Activated T-cell treated with anti-CD3 and anti-CD28 coated beads, Interleukin-2, amount 50 U/mL, for 4 hours (primary cell): ENCODE data around the gene LY6G5C. TPM values are rescaled to one million over a fixed set of nuclear protein-coding genes. Genes with fewer than 3 reads are reported as not detected.

Source experiments
- ATAC-seq, 2 donors: fragments of 200-7000 bp; cut with Tn5 transposase; one replicate each; pipeline ENCODE4 v1.10.0; 2021
- DNase-seq: peaks from one replicate; pipeline ENCODE4 v3.0.0-alpha.2; 2020
- H3K27me3 Mint-ChIP-seq: one replicate; pipeline ENCODE4 v1.8.0; 2021; ENCODE audit warnings: low read depth, mixed read lengths
- H3K36me3 Mint-ChIP-seq: one replicate; pipeline ENCODE4 v1.8.0; 2022; ENCODE audit warnings: mixed read lengths; ENCODE audit not compliant: insufficient read depth
- H3K4me1 Mint-ChIP-seq: one replicate; pipeline ENCODE4 v1.8.0; 2021; ENCODE audit warnings: low read depth, mixed read lengths
- H3K4me3 Mint-ChIP-seq: one replicate; pipeline ENCODE4 v1.8.0; 2021; ENCODE audit warnings: mild to moderate bottlenecking, moderate library complexity, mixed read lengths
- H3K9me3 Mint-ChIP-seq: one replicate; pipeline ENCODE4 v1.8.0; 2021; ENCODE audit warnings: mixed read lengths
- total RNA-seq, 3 donors: library from RNA; stranded (reverse); gene quantifications; one replicate each; pipeline ENCODE4 v1.2.1, GENCODE V29; 2021

LY6G5C gene
- total RNA-seq, 3 donors from 2014 or later: 2.3 to 3.8 (median 3.1) TPM

DNA sequence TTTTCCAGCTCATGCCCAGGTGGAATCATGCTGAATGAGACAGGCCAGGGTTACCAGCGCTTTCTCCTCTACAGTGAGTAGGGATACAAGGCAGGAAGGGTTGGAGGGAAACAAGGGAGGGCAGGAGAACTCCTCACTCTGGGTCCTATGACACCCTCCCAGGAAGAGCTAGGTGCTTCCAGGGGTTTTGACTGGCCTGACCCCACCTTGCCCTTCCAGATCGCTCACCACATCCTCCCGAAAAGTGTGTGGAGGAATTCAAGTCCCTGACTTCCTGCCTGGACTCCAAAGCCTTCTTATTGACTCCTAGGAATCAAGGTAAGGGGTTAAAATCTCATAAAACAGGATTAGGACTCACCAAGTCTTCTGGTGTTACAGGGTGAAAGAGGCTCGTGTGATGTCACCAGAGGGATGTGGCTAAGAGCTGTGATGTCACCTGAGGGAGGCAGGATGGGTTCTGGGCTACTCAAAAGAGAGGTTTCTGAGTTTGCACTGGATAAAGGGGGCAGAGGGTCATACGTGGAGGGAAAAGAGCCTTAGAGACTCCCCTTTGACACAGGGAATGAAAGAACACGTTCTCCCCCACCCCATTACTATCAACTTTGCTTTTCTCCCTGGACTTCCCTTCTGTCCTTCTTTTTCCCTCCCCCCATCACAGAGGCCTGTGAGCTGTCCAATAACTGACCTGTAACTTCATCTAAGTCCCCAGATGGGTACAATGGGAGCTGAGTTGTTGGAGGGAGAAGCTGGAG, 23.3 kb downstream of the LY6G5C start:
- H3K36me3 Mint-ChIP-seq: peaks cover 11% of the 10 kb centered on the region
- peaks cover 64% of the 10 kb centered on the region for H3K4me1 Mint-ChIP-seq
- H3K9me3 Mint-ChIP-seq: no peaks in the 10 kb centered on the region
- H3K27me3 Mint-ChIP-seq: no peaks in the 10 kb centered on the region
- peak overlapping the region; percentile 64 for H3K4me3 Mint-ChIP-seq
- DNase-seq (no peak), ATAC-seq (no peak)

DNA sequence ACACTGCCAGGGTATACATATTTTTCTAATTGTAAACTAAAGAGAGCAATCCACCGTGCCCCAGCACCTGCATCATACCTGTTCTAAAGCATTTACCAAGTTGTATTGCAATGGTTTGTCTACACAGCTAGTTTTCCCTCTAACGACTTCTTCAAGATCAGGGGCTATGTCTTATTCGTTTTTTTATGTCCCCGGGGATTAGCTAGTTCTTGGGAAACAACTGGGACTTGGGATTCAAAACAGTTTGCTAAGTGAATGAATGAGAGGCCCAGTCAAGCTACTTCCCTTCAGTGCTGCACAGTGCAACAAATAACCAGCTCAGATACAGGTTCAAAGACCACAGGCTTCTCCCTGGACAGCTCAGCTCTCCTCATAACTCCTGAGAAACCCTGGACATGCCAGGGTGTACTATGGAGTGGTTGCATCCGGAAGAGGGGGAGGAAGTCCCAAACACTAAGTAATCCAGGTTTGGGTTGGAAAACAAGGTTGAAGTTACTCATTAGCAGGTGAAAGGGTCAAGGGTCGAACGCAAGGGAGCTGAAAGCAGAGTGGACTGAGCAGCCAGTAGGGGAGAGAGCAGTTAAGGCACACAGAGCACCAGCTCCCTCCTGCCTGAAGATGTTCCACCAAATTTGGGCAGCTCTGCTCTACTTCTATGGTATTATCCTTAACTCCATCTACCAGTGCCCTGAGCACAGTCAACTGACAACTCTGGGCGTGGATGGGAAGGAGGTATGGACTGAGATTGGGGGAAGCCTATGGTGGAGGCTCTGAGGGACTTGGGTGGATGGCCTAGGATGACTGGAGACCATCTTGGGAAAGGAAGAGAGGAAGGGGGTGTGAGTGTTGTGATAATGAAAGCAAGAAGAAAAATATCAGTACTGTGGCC, 25.3 kb downstream of the LY6G5C start, which contains the start of gene APOM:
Gene APOM (plus strand): TSS at position 546 of the 889 bp plus-strand sequence. CDS start 73 bp downstream, at position 619.
- no peak within 1 kb of the TSS for H3K4me3 Mint-ChIP-seq
- no peaks in the 10 kb centered on the region for H3K9me3 Mint-ChIP-seq
- DNase-seq (no peak), ATAC-seq (no peak)
- H3K27me3 Mint-ChIP-seq: no peaks in the 10 kb centered on the region
- peaks cover 15% of the 10 kb centered on the region for H3K36me3 Mint-ChIP-seq
- peaks cover 62% of the 10 kb centered on the region for H3K4me1 Mint-ChIP-seq

DNA sequence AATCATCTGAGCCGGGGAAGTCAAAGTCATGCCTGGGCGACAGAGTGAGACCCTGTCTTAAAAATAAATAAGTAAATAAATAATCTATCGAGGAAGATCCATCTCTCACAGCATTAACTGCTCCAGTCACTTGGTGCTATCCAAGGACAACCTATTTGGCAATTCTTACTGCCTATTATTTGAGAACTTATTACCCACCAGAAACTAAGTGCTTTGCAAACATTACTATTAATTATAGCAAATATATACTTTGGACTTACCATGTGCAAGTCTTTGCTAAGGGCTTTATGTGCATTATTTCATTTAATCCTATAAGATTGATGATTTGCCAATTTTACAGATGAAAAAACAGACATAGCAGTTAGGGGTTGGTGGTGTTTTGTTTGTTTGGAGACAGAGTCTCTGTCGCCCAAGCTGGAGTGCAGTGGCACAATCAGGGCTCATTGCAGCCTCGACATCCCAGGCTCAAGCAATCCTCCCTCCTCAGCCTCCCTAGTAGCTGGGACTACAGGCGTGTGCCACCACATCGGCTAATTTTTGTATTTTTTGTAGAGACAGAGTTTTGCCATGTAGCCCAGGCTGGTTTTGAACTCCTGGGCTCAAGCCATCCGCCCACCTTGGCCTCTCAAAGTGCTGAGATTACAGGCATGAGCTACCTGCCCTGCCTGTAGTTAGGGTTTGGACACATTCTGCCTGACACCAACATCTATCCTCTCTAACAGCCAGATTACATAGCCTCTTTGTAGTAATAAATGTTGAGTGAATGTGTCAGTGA, 26.1 kb downstream of the LY6G5C start:
- Mint-ChIP-seq H3K9me3 (no peaks in the 10 kb centered on the region), H3K4me3 (no peak overlapping the region), H3K27me3 (no peaks in the 10 kb centered on the region), H3K36me3 (peaks cover 19% of the 10 kb centered on the region), H3K4me1 (peaks cover 62% of the 10 kb centered on the region)
- no peak for DNase-seq
- no peak for ATAC-seq

DNA sequence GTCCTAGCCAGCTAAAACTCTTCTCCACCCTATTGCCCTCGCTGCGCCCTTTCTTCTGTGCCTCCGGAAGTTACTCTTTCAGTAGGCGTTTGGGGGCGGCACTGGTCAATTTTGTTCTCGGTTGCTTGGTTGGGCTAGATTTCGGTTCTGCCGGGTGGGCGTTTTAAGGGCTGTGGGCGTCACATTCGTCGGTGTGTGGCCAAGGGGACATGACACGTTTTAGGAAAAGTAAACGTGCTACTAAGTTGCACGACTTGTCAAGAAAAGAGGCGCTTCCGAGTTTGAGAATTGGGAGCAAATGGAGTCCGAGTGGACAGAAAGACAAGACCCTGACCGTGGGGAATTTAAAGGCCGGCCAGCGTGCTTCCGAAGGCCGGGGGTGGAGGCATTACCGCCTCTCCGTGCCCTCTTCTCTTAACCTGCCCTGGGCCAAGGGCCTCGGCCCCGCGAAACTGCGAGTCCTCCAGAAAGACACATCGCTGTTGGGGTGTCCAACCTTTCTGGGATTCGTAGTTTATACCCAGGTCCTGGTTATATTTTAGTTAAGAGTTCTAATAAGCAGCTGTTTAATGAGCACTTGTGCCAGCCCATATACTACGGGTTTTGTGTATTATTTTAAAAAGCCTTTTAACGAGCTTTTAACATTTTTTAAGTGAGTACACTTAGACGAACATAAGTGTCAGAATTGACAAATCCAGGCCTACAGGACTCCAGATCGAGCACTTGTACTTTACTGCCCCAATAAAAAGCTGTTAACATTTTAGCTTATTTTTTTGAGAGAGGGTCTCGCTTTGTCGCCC, 27.7 kb downstream of the LY6G5C start:
- ATAC-seq (peak; percentile 63 to 64), DNase-seq (no peak)
- peaks cover 28% of the 10 kb centered on the region for H3K36me3 Mint-ChIP-seq
- H3K4me1 Mint-ChIP-seq: peaks cover 53% of the 10 kb centered on the region
- no peaks in the 10 kb centered on the region for H3K9me3 Mint-ChIP-seq
- no peaks in the 10 kb centered on the region for H3K27me3 Mint-ChIP-seq
- H3K4me3 Mint-ChIP-seq: peak overlapping the region; percentile 89

DNA sequence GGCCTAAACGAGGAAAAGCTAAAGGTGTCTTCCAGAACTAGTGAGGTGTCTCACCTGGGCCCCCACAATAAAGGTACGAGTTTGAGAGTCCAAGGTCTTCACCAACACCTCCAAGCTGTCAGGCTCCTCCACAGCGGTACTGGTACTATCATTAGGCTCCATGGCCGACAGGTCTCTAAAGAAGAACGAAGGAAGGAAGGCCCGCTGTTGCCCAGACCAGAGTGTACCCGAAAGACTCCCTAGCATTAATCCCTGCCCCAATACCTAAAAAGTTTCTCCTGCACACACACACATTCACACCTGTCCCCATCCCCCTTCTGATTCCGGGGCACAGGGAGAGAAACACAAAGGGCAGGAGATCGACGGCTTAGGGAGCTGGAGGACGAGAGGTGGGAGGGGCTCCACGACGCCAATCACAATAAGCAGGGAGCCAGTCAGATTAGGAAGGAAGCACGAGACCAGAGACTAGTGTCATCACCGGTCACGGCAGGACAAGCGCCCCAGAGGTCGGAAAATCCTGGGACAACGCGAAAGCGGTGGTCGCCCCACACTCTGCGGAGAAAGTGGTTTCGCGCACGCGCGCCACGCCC, 29.2 kb downstream of the LY6G5C start:
- peak; percentile 51 to 56 for ATAC-seq
- DNase-seq: no peak
- Mint-ChIP-seq H3K27me3 (no peaks in the 10 kb centered on the region), H3K9me3 (no peaks in the 10 kb centered on the region), H3K4me1 (peaks cover 41% of the 10 kb centered on the region), H3K4me3 (peak overlapping the region; percentile 89), H3K36me3 (peaks cover 30% of the 10 kb centered on the region)

DNA sequence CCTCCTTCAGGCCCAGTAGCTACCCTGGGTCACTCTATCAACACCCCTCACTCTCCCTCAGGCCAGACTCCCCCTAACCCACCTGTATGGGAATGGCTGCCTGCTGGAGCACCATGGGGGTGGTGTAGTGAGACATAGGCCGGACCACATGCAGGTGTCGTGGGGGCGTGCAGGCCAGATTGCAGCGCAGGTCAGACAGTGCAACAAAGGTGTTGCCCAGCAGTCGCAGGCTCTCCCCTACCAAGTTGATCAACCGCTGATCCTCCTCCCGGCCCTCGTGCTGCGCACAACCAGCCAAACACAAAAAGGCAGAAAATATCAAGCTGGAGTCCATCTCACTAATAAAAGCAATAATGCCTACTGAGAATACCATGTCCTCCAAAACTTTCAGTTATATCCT, 35.5 kb downstream of the LY6G5C start:
- Mint-ChIP-seq H3K9me3 (no peaks in the 10 kb centered on the region), H3K4me3 (no peak overlapping the region), H3K4me1 (peaks cover 10% of the 10 kb centered on the region), H3K27me3 (no peaks in the 10 kb centered on the region), H3K36me3 (peaks cover 38% of the 10 kb centered on the region)
- ATAC-seq (no peak), DNase-seq (no peak)

DNA sequence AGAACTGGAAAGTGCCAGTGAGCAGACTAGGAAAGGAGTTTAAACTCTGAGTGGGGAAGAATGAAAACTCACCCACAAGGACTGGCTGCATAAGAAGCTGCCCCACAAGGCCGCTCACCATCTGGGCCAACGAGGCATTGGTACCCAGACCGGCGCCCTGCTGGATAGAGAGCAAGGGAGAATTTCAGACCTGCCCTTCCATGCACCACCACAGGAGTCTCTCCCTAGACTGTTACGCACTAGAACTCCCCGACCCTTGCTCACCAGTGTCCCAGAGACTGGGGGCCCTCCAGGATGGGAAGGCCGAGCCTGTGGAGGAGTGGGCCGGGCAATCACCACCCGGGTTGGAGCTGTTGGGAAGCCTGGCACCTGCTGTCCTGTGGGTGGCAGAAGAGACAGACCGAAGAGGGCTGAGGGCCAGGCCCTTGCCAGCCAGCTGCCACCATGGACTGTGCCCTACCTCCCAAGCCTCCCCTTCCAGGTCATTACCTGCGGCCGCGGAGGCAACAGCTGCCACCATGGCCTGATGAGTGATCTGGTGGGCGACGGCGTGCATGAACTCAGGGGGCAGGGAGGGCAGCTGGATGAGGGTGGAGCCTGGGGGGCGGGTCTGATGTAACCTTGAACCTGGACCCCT, 36.9 kb downstream of the LY6G5C start:
- DNase-seq (no peak), ATAC-seq (no peak)
- Mint-ChIP-seq H3K4me3 (no peak overlapping the region), H3K27me3 (no peaks in the 10 kb centered on the region), H3K4me1 (peaks cover 5% of the 10 kb centered on the region), H3K9me3 (no peaks in the 10 kb centered on the region), H3K36me3 (peaks cover 33% of the 10 kb centered on the region)

DNA sequence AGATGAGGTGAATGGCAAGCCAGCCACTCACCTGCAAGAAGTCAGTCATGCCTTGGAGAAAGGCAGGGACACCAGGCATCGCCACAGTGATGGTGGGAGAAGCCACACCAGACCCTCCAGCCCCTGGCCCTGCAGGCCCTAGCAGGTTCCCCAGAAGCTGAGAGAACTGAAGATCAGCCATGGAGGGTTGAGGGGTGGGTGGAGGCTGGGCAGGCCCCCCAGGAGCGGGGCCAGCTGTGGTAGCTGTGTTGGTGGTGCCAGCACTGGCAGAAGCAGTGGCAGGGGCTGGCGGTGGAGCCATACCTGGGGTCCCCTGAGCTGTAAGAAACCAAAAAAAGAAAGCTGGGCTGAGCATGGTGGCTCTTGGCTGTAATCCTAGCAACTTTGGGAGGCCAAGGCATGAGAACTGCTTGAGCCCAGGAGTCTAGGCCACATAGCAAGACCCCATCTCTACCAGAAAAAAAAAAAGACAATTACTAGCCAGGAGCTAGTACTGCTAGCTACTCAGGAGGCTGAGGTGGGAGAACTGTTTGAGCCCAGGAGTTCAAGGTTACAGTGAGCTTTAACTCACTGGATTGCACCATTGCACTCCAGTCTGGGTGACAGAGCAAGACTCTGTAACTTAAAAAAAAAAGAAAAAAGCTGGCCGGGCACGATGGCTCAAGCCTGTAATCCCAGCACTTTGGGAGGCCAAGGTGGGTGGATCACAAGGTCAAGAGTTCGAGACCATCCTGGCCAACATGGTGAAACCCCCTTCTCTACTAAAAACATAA, 37.9 kb downstream of the LY6G5C start:
- Mint-ChIP-seq H3K4me1 (peaks cover 5% of the 10 kb centered on the region), H3K4me3 (no peak overlapping the region), H3K9me3 (no peaks in the 10 kb centered on the region), H3K27me3 (no peaks in the 10 kb centered on the region), H3K36me3 (peaks cover 30% of the 10 kb centered on the region)
- DNase-seq: no peak
- ATAC-seq: no peak

DNA sequence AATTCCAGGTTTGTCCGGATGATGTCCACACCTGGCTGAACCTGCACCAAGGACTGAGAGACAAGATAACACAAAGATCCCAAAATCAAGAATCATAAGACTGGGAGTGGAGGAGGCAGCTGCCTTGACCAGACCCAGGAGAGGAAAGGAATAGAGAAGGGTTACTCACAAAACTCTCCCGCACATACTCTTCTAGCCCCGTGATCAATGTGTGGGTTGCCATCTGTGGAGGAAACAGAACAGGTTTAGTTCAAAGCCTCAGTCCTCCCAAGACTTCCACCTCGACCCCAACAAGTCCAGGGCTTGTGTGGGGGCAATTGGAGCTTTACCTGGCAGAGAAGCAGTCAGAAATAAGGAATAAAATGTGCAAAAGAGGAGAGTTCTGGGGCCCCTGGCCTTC, 39.5 kb downstream of the LY6G5C start:
- DNase-seq (no peak), ATAC-seq (no peak)
- Mint-ChIP-seq H3K36me3 (peaks cover 30% of the 10 kb centered on the region), H3K9me3 (no peaks in the 10 kb centered on the region), H3K27me3 (no peaks in the 10 kb centered on the region), H3K4me3 (no peak overlapping the region), H3K4me1 (peaks cover 5% of the 10 kb centered on the region)

DNA sequence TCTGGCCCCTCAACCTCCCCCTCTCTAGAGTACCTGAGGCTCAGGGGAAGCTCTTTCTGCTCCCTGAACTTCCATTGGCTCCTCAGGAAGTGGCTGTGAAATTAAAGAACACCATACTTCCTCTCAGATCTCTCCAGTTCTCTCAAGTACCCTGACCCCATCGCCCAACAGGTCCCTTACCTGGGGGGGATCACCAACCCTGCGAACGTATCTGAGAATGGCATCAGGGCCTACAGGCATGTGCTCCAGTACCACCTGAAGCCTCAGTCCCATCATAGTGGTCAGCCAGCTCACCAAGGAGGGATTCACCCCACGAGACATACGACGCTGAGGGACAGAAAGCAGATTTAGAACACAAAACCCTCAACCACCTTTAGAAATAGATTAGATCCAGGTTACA, 40.3 kb downstream of the LY6G5C start:
- H3K4me3 Mint-ChIP-seq: no peak overlapping the region
- DNase-seq: no peak
- no peak for ATAC-seq
- H3K9me3 Mint-ChIP-seq: no peaks in the 10 kb centered on the region
- H3K36me3 Mint-ChIP-seq: peaks cover 36% of the 10 kb centered on the region
- H3K4me1 Mint-ChIP-seq: peaks cover 5% of the 10 kb centered on the region
- H3K27me3 Mint-ChIP-seq: no peaks in the 10 kb centered on the region

DNA sequence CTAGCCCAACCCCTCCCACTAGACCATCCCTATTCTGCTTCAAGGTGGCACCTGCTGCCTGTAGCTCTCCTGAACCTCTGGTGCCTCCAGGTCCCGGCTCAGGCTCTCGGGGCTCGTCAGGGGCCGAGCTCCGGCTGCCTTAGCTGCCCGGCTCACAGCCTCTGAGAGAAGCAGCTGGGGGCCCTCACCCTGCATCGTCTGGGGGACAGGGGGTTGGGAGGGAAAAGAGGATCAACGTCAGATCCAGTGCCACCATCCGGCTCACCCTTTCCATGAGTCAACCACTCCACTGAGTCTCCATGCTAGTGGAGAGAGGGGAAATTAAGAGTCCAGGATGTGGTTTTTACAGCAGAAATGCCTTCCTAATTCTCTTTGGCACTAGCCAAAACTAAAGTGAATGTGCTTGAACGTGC, 41.4 kb downstream of the LY6G5C start:
- Mint-ChIP-seq H3K9me3 (no peaks in the 10 kb centered on the region), H3K27me3 (no peaks in the 10 kb centered on the region), H3K36me3 (peaks cover 35% of the 10 kb centered on the region), H3K4me3 (no peak overlapping the region), H3K4me1 (peaks cover 5% of the 10 kb centered on the region)
- ATAC-seq (peak in 1 of 2 donors; percentile 30), DNase-seq (no peak)

DNA sequence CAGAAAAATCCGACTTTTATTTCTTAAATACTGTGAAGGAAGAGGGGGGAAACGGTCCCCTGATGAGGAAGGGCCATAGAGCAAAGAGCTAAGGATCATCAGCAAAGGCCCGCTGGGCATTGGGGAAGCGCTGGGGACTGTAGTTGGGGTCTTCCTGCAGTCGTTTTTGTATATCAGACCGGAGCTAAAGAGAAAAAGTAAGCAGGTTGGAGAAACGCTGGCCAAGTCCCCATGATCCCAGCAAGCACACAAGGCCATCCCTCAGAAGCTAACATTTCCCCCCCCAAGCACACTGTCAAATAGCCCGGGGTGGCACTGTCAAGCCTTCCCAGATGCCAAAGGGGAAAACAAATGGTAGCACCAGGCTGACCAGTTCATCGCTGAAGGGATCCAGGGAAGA, 41.8 kb downstream of the LY6G5C start:
- no peaks in the 10 kb centered on the region for H3K9me3 Mint-ChIP-seq
- H3K36me3 Mint-ChIP-seq: peaks cover 37% of the 10 kb centered on the region
- H3K27me3 Mint-ChIP-seq: no peaks in the 10 kb centered on the region
- H3K4me3 Mint-ChIP-seq: no peak overlapping the region
- DNase-seq (no peak), ATAC-seq (peak in 1 of 2 donors; percentile 8)
- peaks cover 5% of the 10 kb centered on the region for H3K4me1 Mint-ChIP-seq
